Gastrocnemius medialis (tissue), 4 donors: Measurements from ENCODE around the gene MINDY4.
"Not testable (repeated sequence)": the region's sequence is repeated elsewhere in the genome, so short reads cannot be mapped to it uniquely, and the experiment has no call there.

Experiments used
- CTCF ChIP-seq, 5 experiments: fragments of 450-650 bp in 3 of 5; fragments of 200-600 bp in 2 of 5; sonication (generic) in 2 of 5; IDR thresholded peaks in 4 of 5; conservative IDR thresholded peaks in 1 of 5; 1 replicate in 4 of 5; 2 replicates in 1 of 5; pipeline ENCODE4 v1.5.1; 2016 to 2019; ENCODE audit warnings: antibody characterized with exemption in 5 of 5, mild to moderate bottlenecking in 3 of 5, moderate library complexity in 3 of 5
- POLR2A ChIP-seq, 2 donors: fragments of 450-650 bp; IDR thresholded peaks; one replicate each; pipeline ENCODE4 v1.6.1; 2017; ENCODE audit warnings: antibody characterized with exemption in 2 of 2, mild to moderate bottlenecking in 2 of 2, moderate library complexity in 2 of 2

GRCh38 chr7:30834017-30834674 lies 62.9 kb downstream of the MINDY4 start:
- not testable (repeated sequence) for TF ChIP-seq POLR2A (IDR thresholded peaks at IDR 0.05); CTCF (IDR thresholded peaks at IDR 0.05 in 4 of 5, conservative IDR thresholded peaks at IDR 0.05 in 1 of 5)
